Hematopoietic multipotent progenitor cell treated with erythropoietin and hydrocortisone succinate and interleukin-3 and kit ligand, for 6 days (in vitro differentiated cells): ENCODE results near the gene LRRC72.
"Not testable (repeated sequence)": the region's sequence is repeated elsewhere in the genome, so short reads cannot be mapped to it uniquely, and the experiment has no call there.

Experiments
- DNase-seq: peaks from one replicate; pipeline ENCODE4 v3.0.0-alpha.2; 2015

Gene LRRC72

GRCh38 chr7:16529697-16530096 is 3.1 kb downstream of the LRRC72 start:
- no peak for DNase-seq

GRCh38 chr7:16531707-16532106 is 5.1 kb downstream of the LRRC72 start:
- DNase-seq, result no peak

- DNase-seq, result no peak
These were observed 5.6 kb downstream of the LRRC72 start for GRCh38 chr7:16532272-16532671.

GRCh38 chr7:16535500-16535899 is 8.9 kb downstream of the LRRC72 start:
- no peak for DNase-seq

- not testable (repeated sequence) for DNase-seq
These were observed 13.9 kb downstream of the LRRC72 start for GRCh38 chr7:16540559-16540958.

- no peak for DNase-seq
These were observed 15.8 kb downstream of the LRRC72 start for GRCh38 chr7:16542401-16542800.

GRCh38 chr7:16543456-16543855 is 16.8 kb downstream of the LRRC72 start:
- DNase-seq, result no peak

GRCh38 chr7:16546921-16547505 is 20.4 kb downstream of the LRRC72 start:
- DNase-seq, result no peak

GRCh38 chr7:16548428-16548827 is 21.8 kb downstream of the LRRC72 start:
- no peak for DNase-seq

GRCh38 chr7:16550671-16551070 is 24.0 kb downstream of the LRRC72 start:
- no peak for DNase-seq

- no peak for DNase-seq
These were observed 28.1 kb downstream of the LRRC72 start for GRCh38 chr7:16554518-16555236.

- DNase-seq, result no peak
These were observed 29.7 kb downstream of the LRRC72 start for GRCh38 chr7:16556359-16556758.

- DNase-seq, result peak; percentile 10
These were observed 32.2 kb downstream of the LRRC72 start for GRCh38 chr7:16558761-16559302.

GRCh38 chr7:16559497-16560179 is 33.0 kb downstream of the LRRC72 start:
- peak; percentile 9 for DNase-seq

GRCh38 chr7:16561943-16562342 is 35.3 kb downstream of the LRRC72 start:
- no peak for DNase-seq

GRCh38 chr7:16562456-16563220 is 36.0 kb downstream of the LRRC72 start:
- DNase-seq, result no peak

GRCh38 chr7:16563281-16564022 is 36.8 kb downstream of the LRRC72 start:
- peak; percentile 33 for DNase-seq

GRCh38 chr7:16564023-16564380 is 37.4 kb downstream of the LRRC72 start:
- DNase-seq, result no peak

- peak; percentile 88 for DNase-seq
These were observed 38.3 kb downstream of the LRRC72 start for GRCh38 chr7:16564909-16565426.

GRCh38 chr7:16571941-16572340 is 45.3 kb downstream of the LRRC72 start:
- no peak for DNase-seq

GRCh38 chr7:16579216-16579615 is 52.6 kb downstream of the LRRC72 start:
- no peak for DNase-seq

- DNase-seq, result peak; percentile 58
These were observed 54.7 kb downstream of the LRRC72 start for GRCh38 chr7:16581286-16581685.
